Measurements from ENCODE around the gene GLIPR1.
"Not testable (repeated sequence)": the region's sequence is repeated elsewhere in the genome, so short reads cannot be mapped to it uniquely, and the experiment has no call there.

The GLIPR1 gene

GRCh38 chr12:75480469-75480949 lies at the start of gene GLIPR1:
GLIPR1 (plus strand) TSS chr12:75480755; CDS start chr12:75480881, 126 bp downstream.
- peak; percentile 86 for DNase-seq (ENCODE audit: low spot score)

GRCh38 chr12:75432924-75433323 lies 47.6 kb upstream of the GLIPR1 start:
- DNase-seq (ENCODE audit: low spot score) = no peak

GRCh38 chr12:75437564-75437963 lies 43.0 kb upstream of the GLIPR1 start:
- no peak for DNase-seq (ENCODE audit: low spot score)

- DNase-seq (ENCODE audit: low spot score) = no peak
Observed at GRCh38 chr12:75438059-75438754, 42.3 kb upstream of the GLIPR1 start.

- DNase-seq (ENCODE audit: low spot score) = no peak
Observed at GRCh38 chr12:75439048-75439447, 41.5 kb upstream of the GLIPR1 start.

- DNase-seq (ENCODE audit: low spot score) = no peak
Observed at GRCh38 chr12:75439930-75440329, 40.6 kb upstream of the GLIPR1 start.

GRCh38 chr12:75441687-75442449 lies 38.7 kb upstream of the GLIPR1 start:
- not testable (repeated sequence) for DNase-seq (ENCODE audit: low spot score)

GRCh38 chr12:75442454-75442853 lies 38.1 kb upstream of the GLIPR1 start:
- DNase-seq (ENCODE audit: low spot score) = not testable (repeated sequence)

- DNase-seq (ENCODE audit: low spot score) = no peak
Observed at GRCh38 chr12:75443709-75444108, 36.8 kb upstream of the GLIPR1 start.

GRCh38 chr12:75444429-75445136 lies 36.0 kb upstream of the GLIPR1 start:
- DNase-seq (ENCODE audit: low spot score) = peak; percentile 76

GRCh38 chr12:75445137-75445507 lies 35.4 kb upstream of the GLIPR1 start:
- not testable (repeated sequence) for DNase-seq (ENCODE audit: low spot score)

- DNase-seq (ENCODE audit: low spot score) = peak; percentile 56
Observed at GRCh38 chr12:75446857-75447256, 33.7 kb upstream of the GLIPR1 start.

- no peak for DNase-seq (ENCODE audit: low spot score)
Observed at GRCh38 chr12:75447691-75448393, 32.7 kb upstream of the GLIPR1 start.

GRCh38 chr12:75452675-75453330 lies 27.8 kb upstream of the GLIPR1 start:
- peak; percentile 51 for DNase-seq (ENCODE audit: low spot score)

GRCh38 chr12:75455839-75456238 lies 24.7 kb upstream of the GLIPR1 start:
- no peak for DNase-seq (ENCODE audit: low spot score)

- DNase-seq (ENCODE audit: low spot score) = no peak
Observed at GRCh38 chr12:75457191-75457590, 23.4 kb upstream of the GLIPR1 start.

- DNase-seq (ENCODE audit: low spot score) = not testable (repeated sequence)
Observed at GRCh38 chr12:75457866-75458265, 22.7 kb upstream of the GLIPR1 start.

- DNase-seq (ENCODE audit: low spot score) = no peak
Observed at GRCh38 chr12:75459755-75460154, 20.8 kb upstream of the GLIPR1 start.

- DNase-seq (ENCODE audit: low spot score) = no peak
Observed at GRCh38 chr12:75460204-75460603, 20.4 kb upstream of the GLIPR1 start.

- DNase-seq (ENCODE audit: low spot score) = no peak
Observed at GRCh38 chr12:75471902-75472890, 8.4 kb upstream of the GLIPR1 start.
